Lower lobe of right lung (tissue), 2 donors: ENCODE data around the gene SND1. TPM values are rescaled to one million over a fixed set of nuclear protein-coding genes. Genes with fewer than 3 reads are reported as not detected.

Experiments used
- ATAC-seq, 2 donors: fragments of 200-7000 bp; cut with Tn5 transposase; one replicate each; pipeline ENCODE4 v1.9.1; 2020 to 2022; ENCODE audit warnings: mild to moderate bottlenecking in 2 of 2, moderate library complexity in 2 of 2
- DNase-seq: peaks from one replicate; pipeline ENCODE4 v3.0.0-alpha.2; 2020
- H3K27ac ChIP-seq: fragments of 200-600 bp; one replicate; pipeline ENCODE4 v1.8.0; 2022
- H3K27me3 ChIP-seq: fragments of 200-600 bp; one replicate; pipeline ENCODE4 v1.8.0; 2022; ENCODE audit warnings: low read depth
- H3K36me3 ChIP-seq: fragments of 200-600 bp; one replicate; pipeline ENCODE4 v1.8.0; 2022; ENCODE audit warnings: mild to moderate bottlenecking
- H3K4me1 ChIP-seq: fragments of 200-600 bp; one replicate; pipeline ENCODE4 v1.8.0; 2022
- H3K4me3 ChIP-seq: fragments of 200-600 bp; one replicate; pipeline ENCODE4 v1.8.0; 2022; ENCODE audit warnings: mild to moderate bottlenecking
- H3K9me3 ChIP-seq: fragments of 200-600 bp; one replicate; pipeline ENCODE4 v1.8.0; 2022
- intact Hi-C: fragments of 100-400 bp; cut with DNase I; formaldehyde crosslinking; loops from one replicate; pipeline ENCODE4 v1.11.0; 2022
- total RNA-seq: library from RNA; stranded (reverse); fragmentation: NEBNext Ultra II Directional; extraction: Animal tissue kit (Norgen Biotek cat#: 25700); gene quantifications from one replicate; pipeline ENCODE4 v1.2.1, GENCODE V29; 2021
- TF ChIP-seq, protein P1 (sequence below): fragments of 200-600 bp; IDR thresholded peaks from one replicate; pipeline ENCODE4 v1.8.0; 2022; ENCODE audit warnings: antibody characterized with exemption, mild to moderate bottlenecking
- donor health status: DM: no; HTN: yes; CAD: no; lungs with severe emphysema.

The SND1 gene
- total RNA-seq, 1 donor from 2014 or later = 142 TPM

DNA sequence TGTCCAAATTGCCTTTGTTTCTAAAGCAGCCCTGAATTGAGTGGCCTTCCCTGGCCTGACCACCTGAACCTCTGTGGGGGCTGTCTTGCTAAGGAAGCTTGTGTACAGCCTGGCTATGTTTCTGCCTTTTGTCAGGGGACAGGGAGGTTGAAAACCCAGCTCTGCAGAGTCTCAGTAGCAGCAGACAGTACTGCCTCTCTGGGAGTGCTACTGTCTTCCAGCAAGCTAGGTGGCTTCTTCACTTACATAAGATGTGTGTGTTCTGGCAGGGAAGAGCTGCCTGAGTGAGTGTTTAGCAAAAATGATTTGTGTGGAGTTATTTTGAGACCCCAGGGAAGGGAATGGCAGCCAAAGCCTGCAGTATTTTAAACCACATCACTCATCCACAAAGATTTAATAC is 321.8 kb downstream of the SND1 start:
- no peak for ATAC-seq
- Histone ChIP-seq H3K4me1 (peaks cover 10% of the 10 kb centered on the region), H3K27me3 (no peaks in the 10 kb centered on the region), H3K9me3 (no peaks in the 10 kb centered on the region), H3K27ac (no peak overlapping the region), H3K36me3 (peaks cover 5% of the 10 kb centered on the region), H3K4me3 (no peak overlapping the region)
- intact Hi-C loops = no loop called here
- TF ChIP-seq, protein P1, sequence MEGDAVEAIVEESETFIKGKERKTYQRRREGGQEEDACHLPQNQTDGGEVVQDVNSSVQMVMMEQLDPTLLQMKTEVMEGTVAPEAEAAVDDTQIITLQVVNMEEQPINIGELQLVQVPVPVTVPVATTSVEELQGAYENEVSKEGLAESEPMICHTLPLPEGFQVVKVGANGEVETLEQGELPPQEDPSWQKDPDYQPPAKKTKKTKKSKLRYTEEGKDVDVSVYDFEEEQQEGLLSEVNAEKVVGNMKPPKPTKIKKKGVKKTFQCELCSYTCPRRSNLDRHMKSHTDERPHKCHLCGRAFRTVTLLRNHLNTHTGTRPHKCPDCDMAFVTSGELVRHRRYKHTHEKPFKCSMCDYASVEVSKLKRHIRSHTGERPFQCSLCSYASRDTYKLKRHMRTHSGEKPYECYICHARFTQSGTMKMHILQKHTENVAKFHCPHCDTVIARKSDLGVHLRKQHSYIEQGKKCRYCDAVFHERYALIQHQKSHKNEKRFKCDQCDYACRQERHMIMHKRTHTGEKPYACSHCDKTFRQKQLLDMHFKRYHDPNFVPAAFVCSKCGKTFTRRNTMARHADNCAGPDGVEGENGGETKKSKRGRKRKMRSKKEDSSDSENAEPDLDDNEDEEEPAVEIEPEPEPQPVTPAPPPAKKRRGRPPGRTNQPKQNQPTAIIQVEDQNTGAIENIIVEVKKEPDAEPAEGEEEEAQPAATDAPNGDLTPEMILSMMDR = no peak
- no peak for DNase-seq

DNA sequence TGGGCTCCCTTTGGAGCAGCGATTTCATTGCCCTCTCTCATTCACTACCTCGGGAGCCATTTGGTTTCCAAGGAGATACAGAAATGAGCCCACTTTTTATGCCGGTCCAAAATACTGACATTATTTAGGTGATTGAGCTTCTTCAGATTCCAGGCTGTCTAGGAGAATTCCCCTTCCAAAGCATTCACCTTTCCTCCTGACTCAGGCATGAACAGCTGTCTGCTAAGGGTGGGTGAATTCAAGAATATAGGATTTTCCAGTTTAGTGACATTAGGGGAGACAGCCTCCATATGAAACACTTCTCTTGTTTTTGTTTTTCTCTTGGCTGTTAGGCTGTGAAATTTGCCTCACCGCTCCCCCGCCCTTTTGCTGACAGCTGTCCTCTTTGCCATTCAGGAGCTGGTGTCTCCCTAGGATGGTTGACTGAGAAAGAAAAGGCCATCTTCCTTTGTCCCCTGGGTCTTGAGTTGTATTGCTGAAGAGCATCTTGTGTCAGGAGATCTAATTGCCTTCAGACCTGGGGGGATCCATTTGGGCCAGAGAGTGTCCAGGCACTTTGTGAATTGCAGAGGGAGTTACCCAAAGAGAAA is 322.5 kb downstream of the SND1 start:
- Histone ChIP-seq H3K27me3 (no peaks in the 10 kb centered on the region), H3K36me3 (peaks cover 5% of the 10 kb centered on the region), H3K4me3 (no peak overlapping the region), H3K9me3 (peaks cover 4% of the 10 kb centered on the region), H3K4me1 (peaks cover 10% of the 10 kb centered on the region), H3K27ac (no peak overlapping the region)
- ATAC-seq (no peak), DNase-seq (no peak)
- TF ChIP-seq, protein P1 = no peak
- intact Hi-C loops = no loop called here

DNA sequence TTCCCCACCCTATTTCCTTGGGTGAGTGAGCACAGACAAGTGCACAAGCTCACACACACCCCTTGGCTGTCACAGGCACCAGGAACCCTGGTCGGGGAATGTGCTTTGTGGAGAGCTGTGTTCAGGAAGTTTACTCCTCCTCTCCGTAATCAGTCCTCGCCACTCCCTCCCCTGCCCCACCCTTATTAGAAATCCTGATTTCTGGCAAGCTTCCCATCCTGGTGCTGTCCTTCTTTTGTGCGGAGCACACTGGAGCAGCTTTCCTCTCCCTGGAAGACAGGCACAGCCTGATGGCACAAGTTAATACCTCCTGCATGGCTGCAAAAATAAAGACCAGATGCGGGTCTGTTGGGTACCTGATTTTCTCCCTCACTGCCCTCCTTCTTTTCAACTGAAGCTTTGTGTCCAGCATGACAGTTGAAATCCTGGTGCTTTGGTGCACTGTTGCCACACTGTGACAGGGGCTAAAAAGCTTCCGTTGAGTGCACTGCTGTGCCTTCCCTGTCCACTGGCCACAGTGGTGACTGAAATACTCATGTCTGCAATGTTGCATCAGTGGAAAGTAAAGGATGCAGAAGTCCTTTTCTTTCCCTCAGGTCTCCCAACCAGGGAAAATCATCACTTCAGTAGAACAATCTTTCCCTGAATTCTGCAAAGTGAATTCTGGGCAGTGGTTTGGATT is 324.2 kb downstream of the SND1 start:
- TF ChIP-seq, protein P1 = no peak
- peaks cover 10% of the 10 kb centered on the region for H3K4me1 ChIP-seq
- H3K4me3 ChIP-seq = no peak overlapping the region
- ATAC-seq (peak; percentile 19 to 83), DNase-seq (no peak)
- H3K27ac ChIP-seq = no peak overlapping the region
- H3K9me3 ChIP-seq = peaks cover 4% of the 10 kb centered on the region
- H3K36me3 ChIP-seq = peaks cover 5% of the 10 kb centered on the region
- intact Hi-C loops = no loop called here
- H3K27me3 ChIP-seq = no peaks in the 10 kb centered on the region

- intact Hi-C loops = no loop called here
- H3K4me3 ChIP-seq = no peak overlapping the region
- H3K4me1 ChIP-seq = peaks cover 10% of the 10 kb centered on the region
- H3K27ac ChIP-seq = no peak overlapping the region
- no peaks in the 10 kb centered on the region for H3K27me3 ChIP-seq
- peaks cover 4% of the 10 kb centered on the region for H3K9me3 ChIP-seq
- DNase-seq = no peak
- ATAC-seq = no peak
- TF ChIP-seq, protein P1 = no peak
- peaks cover 5% of the 10 kb centered on the region for H3K36me3 ChIP-seq
Measured at GRCh38 chr7:127976738-127977120, 324.7 kb downstream of the SND1 start.

DNA sequence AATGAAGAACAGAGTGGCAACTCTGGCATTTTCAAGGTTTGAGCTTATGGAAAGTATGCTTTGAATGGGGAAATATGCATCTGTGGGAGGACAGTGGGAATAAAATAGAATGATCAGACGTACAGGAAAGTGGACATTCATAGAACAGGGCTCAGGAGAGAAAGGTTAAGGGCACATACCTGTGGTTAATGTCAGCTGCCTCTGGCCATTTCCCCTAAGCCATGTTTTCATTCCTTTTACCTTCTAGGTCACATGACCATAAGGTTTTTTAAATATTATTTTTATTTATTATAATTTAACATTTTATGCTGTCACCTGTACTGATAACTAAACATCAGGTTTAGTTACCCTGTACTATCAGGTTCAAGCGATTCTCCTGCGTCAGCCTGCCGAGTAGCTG is 326.4 kb downstream of the SND1 start:
- intact Hi-C loops = no loop called here
- no peak overlapping the region for H3K4me3 ChIP-seq
- no peak overlapping the region for H3K27ac ChIP-seq
- H3K27me3 ChIP-seq = no peaks in the 10 kb centered on the region
- peaks cover 5% of the 10 kb centered on the region for H3K36me3 ChIP-seq
- ATAC-seq (no peak), DNase-seq (no peak)
- H3K4me1 ChIP-seq = peaks cover 10% of the 10 kb centered on the region
- TF ChIP-seq, protein P1 = no peak
- H3K9me3 ChIP-seq = peaks cover 4% of the 10 kb centered on the region
